GM18505 (cell line): ENCODE measurements around the gene GPX1.
"Not testable (repeated sequence)": the region's sequence is repeated elsewhere in the genome, so short reads cannot be mapped to it uniquely, and the experiment has no call there.

Experiments used
- ATAC-seq: cut with Tn5 transposase; IDR thresholded peaks from one replicate; pipeline ENCODE4 v1.9.1; 2021; ENCODE audit not compliant: unreplicated experiment
- POLR2A ChIP-seq: IDR thresholded peaks from 4 replicates; pipeline ENCODE4 v1.6.1; 2011; ENCODE audit warnings: borderline replicate concordance; ENCODE audit not compliant: insufficient read depth, insufficient read length; ENCODE audit errors: extremely low read depth

Gene GPX1

DNA sequence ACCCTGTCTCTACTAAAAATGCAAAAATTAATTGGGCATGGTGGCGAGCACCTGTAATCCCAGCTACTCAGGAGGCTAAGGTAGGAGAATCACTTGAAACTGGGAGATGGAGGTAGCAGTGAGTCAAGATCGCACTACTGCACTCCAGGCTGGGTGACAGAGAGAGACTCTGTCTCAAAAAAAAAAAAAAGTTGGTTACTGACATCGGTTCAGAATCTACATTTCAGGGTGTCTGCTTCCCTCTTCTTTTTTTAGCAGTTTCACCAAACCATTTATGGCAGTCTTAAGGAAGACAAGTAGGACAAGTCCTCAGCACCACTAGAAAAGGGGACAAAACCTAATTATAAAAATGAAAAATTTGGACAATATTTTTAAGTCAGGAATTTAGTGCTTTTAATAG lies 15.0 kb downstream of the GPX1 start:
- no peak for ATAC-seq
- no peak for TF ChIP-seq POLR2A

DNA sequence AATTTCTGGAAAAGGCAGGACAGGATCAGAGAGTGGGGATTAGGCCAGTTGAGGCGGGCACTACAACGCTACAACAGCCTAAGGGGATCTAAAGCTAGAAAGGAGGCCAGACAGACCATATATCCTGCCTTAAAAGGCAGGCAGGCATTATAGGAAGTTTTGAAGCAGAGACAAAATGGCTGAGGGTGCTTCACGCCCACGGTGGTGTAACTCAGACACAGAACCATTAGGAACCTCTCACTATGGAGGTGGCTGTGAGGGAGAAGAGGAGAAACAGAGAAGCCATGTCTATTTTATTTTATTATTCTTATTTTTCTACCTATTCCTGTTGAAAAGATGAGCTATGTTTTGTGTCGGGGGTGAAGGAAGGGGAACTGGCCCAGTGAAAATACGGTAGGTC lies 16.2 kb downstream of the GPX1 start:
- ATAC-seq: no peak
- TF ChIP-seq POLR2A: no peak

DNA sequence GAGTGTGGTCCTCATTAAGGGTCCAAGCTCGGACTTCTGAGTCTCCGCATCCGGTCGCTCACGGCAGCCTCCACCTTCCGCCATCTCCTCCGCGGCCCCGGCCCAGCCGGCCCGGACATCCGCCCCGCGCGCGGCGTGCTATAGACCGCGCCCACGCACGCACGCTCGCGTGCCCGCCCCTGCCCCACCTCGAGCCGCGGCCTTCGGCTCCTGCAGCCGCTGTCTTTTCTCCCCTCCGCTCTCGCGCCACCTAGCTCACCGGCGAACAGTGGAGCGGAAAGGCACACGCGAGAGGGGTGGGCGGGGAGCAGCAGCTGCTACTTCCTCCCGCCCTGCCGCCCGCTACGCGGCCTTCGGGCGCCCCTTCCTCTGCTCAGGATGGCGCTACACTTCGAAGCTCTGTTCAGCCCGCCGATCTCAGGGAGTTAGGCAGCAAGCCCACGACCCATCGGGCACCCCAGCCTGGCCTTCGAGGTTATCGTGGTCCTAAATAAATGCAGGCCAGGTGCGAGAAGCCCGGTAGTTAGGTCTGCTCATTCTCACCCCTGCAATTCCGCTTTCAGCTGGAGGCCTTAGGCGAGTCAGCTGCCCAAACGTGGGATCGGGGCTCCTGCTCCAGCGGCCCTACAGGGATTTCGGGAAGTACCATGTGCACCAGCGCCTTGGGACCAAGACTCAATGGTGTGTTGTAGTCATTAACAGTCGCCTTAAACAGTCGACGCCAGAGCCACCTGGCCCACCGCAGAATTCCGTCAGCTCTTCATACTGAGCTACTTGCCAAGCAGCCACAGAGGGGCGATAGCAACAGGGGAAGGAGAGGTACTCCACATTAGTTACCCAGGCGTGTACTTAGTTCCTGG lies 18.0 kb downstream of the GPX1 start, which contains the start of gene USP4:
TSS of gene USP4 (minus strand) at position 113 of the 860 bp plus-strand sequence. CDS start at position 84, 29 bp downstream.
- TF ChIP-seq POLR2A: peak; percentile 93
- ATAC-seq: peak; percentile 85

DNA sequence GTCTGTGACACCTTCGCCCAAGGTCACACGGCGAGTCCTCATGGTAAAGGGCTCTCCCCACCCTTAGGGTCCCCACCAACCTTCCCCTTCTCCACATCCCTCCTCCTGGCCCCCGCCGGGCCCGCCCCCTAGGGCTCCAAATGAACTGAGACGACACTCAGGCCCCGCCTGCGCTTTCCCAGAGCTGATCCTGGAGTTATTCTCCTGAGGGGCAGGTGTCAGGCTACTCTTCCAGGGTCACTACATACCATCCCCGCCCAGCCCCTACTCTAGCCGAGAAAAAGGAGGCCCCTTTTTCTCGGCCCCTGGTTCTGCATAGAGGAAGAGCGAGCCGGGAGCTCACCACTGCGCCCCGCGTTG lies 18.6 kb downstream of the GPX1 start:
- peak; percentile 3 for ATAC-seq
- no peak for TF ChIP-seq POLR2A

DNA sequence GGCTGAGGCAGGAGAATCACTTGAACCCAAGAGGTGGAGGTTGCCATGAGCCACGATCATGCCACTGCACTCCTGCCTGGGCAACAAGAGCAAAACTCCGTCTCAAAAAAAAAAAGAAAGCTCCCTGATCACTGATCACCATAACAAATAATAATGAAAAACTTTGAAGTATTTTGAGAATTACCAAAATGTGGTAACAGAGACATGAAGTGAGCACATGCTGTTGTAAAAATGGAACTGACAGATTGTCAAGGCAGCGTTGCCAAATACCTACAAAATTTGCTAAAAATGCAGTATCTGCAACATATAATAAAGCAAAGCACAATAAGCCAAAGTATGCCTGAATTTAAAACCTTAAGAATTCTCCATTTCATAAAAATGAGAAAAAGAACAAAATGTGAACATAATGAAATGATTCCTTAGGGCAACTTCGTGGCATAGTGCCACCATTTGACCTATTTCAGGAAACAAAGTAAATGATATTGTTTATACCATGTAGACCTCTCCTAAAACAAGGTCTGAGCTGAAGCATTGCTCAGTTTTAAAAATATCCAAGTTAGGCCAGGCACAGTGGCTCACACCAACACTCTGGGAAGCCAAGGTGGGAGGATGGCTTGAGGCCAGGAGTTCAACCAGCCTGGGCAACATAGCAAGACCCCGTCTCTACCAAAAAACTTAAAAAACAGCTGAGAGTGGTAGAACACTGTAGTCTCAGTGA lies 24.1 kb downstream of the GPX1 start:
- no peak for ATAC-seq
- TF ChIP-seq POLR2A: no peak

DNA sequence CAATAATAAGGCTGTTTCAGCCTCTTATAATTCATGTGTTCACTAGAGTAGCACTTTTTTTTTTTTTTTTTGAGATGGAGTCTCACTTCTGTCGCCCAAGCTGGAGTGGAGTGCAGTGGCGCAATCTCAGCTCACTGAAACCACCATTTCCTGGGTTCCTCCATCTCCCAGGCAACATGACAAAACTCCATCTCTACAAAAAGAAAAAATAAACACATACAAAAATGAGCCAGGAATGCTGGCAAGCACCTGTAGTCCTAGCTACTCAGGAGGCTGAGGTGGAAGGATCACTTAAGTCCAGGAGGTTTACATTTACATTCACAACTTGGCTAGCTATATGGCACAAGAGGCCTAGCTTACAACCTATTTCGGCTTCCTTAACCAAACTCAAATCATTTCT lies 25.1 kb downstream of the GPX1 start:
- ATAC-seq: no peak

DNA sequence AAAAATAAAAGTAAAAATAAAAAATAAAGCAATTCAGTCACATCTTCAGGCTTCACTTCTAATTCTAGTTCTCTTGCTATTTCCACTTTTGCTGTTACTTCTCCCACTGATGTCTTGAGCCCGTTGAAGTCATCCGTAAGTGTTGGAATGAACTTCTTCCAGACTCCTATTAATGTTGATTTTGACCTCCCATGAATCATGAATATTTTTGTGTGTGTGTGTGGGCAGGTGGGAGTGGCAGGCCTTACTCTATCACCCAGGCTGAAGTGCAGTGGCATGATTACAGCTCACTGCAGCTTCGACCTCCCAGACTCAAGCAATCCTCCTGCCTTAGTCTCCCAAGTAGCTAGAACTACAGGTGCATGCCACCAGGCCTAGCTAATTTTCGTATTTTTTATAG lies 29.0 kb downstream of the GPX1 start:
- no peak for ATAC-seq
- TF ChIP-seq POLR2A: no peak

More for the DNA sequence above, 25.1 kb downstream of the GPX1 start:
- TF ChIP-seq POLR2A: no peak

DNA sequence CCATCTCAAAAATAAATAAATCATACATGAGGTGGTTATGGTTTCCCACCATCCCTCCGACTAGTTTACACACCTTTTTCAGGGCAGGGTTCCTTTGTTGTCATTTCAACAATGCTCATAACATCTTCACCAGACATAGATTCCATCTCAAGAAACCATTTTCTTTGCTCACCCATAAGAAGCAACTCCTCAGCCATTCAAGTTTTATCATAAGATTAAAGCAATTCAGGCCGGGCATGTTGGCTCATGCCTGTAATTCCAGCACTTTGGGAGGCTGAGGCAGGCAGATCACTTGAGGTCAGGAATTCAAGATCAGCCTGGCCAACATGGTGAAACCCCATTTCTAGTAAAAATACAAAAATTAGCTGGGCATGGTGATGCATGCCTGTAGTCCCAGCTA lies 29.8 kb downstream of the GPX1 start:
- not testable (repeated sequence) for ATAC-seq

DNA sequence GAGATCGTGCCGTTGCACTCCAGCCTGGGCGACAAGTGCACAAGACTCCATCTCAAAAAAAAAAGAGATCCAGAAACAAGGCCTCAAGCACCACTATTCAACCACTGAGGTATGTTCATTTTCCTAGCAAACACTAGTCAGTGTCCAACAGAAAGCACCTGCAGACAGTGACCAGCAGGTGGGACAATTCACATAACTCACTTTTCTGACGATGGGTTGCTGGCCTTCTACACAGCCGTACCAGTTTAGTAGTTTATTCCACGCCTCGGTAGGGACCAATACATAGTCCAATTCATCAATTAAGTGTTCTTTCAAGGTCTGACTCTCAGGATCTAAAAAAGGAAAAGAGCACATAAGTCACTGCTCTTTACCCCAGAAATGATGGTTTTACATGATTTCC lies 30.7 kb downstream of the GPX1 start:
- TF ChIP-seq POLR2A: no peak
- no peak for ATAC-seq

DNA sequence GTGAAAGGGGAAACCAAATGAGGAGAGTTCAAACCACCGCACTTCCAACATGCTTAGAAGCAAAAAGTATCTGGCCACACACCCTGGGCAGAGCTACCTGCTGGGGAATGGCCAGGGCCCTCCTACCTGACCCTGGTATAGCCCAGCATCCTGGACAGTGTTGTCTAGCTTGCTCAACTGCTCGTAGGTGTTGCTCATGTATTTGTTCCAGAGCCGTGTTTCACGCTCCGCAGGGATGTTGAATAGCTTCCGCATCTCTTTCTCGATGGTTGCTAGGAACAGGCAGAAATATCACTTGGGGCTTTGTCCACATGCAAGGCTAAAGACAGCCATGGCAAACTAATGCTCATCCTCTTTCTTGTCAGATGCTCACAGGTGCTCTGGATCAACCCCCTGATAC lies 33.4 kb downstream of the GPX1 start:
- TF ChIP-seq POLR2A: no peak
- ATAC-seq: no peak

DNA sequence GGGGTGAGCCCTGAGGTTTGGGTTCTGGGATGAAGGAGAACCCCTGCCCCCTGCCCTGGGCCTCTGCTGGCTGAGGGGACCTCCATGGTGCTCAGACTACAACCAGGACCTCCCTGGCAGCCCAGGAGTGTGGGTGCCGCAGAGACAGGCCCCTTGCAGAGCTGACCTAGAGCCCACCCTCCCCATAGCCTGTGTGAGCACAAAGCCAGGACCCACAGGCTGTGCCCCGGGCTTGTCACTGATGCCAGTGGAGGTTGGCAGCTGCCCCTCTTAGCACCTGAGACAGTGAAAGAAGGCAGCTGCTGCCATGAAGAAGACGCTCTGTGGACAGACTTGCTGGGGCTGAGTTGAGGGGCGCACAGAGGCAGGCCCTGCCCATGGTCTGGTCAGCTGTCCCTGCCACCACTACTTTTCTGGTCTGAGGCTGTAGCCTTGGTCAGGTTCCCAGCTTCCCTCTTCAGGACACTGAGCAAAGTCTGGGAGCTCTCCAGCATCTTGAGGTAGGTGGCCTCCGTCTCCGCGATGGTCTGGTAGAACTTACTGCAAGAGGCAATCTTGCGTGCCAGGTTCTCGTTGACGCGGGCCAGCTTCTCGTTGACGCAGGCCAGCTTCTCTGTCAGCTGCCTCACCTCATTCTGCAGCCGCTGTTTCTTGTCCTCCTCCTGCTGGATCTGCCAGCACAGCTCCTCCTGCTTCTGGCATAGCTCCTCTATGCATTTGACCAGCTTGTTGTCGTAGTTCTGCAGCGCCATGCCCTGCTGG lies 41.3 kb downstream of the GPX1 start:
- no peak for TF ChIP-seq POLR2A
- no peak for ATAC-seq

DNA sequence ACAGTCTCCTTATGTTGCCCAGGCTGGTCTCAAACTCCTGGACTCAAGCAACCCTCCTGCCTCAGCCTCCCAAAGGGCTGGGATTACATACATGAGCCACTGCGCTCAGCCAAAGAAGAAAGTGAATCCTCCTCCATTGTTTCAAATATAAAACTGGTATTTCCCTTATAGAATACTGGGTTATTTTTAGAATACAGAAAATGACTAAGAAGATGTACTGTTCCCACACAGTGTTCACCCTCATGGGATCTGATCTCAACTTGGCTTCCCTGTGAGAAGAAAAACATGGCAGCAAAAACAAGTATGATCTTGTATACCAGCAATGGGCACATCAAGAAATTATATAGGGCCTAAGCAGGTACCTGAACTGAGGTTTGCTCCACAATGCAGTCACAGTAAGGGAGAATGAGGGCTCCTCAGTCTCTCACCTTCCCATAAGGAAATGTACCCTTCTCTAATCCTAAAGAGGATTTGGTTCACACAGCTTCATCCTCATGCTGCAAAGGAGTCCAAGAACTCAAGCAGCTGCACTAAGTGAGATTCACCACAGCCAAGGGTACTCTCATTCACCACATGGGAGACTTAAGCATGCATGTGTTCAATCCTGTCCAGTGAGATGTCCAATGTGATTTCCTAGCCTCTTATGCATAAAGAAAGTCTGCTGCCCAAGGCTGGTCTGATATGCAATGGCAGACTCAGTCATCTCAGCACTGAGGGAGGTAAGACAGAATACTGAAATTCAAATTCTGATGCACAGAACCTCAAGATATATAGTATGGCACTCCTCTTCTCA lies 44.1 kb downstream of the GPX1 start:
- ATAC-seq: no peak
- TF ChIP-seq POLR2A: no peak

DNA sequence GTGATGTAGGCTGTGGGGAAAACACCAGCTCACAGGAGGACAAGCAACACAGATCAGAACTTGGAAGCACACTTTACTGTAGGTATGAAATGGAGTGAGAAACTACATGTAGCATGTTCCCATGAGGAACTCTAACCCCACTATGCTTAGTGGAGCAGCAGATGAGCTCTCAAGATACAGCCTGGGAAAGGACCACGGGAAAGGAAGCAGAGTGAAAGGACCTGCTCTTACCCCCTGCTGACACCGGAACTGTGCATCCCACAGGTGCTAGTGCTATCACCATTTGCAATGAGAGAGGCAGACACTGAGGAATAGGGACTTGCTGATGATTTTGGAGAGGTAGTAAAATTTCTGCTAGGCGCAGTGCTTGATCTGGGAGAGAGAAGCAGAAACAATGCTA lies 46.9 kb downstream of the GPX1 start:
- TF ChIP-seq POLR2A: no peak
- ATAC-seq: no peak
